CD4-positive, alpha-beta T cell (primary cell): ENCODE results near the gene U2AF2. TPM values are rescaled to one million over a fixed set of nuclear protein-coding genes. Genes with fewer than 3 reads are reported as not detected.

Experiments
- ATAC-seq: fragments of 200-7000 bp; cut with Tn5 transposase; one replicate; pipeline ENCODE4 v1.10.0; 2022; ENCODE audit warnings: mild to moderate bottlenecking; ENCODE audit not compliant: poor library complexity
- CTCF ChIA-PET: fragments of 350-600 bp; sonication (Branson Sonifier 250); formaldehyde crosslinking; loops from one replicate; lab custom pipeline; 2021; ENCODE audit warnings: antibody characterized with exemption, inconsistent platforms; lab: Charles Lee
- POLR2A ChIA-PET: fragments of 350-600 bp; sonication (Branson Sonifier 250); formaldehyde crosslinking; loops from one replicate; lab custom pipeline; 2021; ENCODE audit warnings: antibody characterized with exemption, inconsistent platforms; lab: Charles Lee
- DNase-seq, 14 experiments: peaks; one replicate each; pipeline ENCODE4 v3.0.0-alpha.2; 2013 to 2020; ENCODE audit warnings: mixed read lengths in 2 of 14
- H3K27ac ChIP-seq, 2 donors: one replicate each; pipeline versions ENCODE4 v1.5.1 to v1.7.0; 2013; ENCODE audit warnings: low read length in 2 of 2, low read depth in 1 of 2, mild to moderate bottlenecking in 1 of 2
- H3K27me3 ChIP-seq, 2 experiments: 1 replicate in 1 of 2; 2 replicates in 1 of 2; pipeline versions ENCODE4 v1.6.1 to v1.7.0; 2013; ENCODE audit warnings: low read length in 2 of 2, control low read depth in 1 of 2, mild to moderate bottlenecking in 1 of 2, moderate library complexity in 1 of 2; ENCODE audit not compliant: insufficient read depth in 2 of 2, control insufficient read depth in 1 of 2
- H3K36me3 ChIP-seq: one replicate; pipeline ENCODE4 v1.6.1; 2013; ENCODE audit warnings: low read length, control low read depth; ENCODE audit not compliant: insufficient read depth
- H3K4me1 ChIP-seq: one replicate; pipeline ENCODE4 v1.6.1; 2013; ENCODE audit warnings: low read length, control low read depth; ENCODE audit not compliant: insufficient read depth
- H3K4me3 ChIP-seq: one replicate; pipeline ENCODE4 v1.5.1; 2013; ENCODE audit warnings: mild to moderate bottlenecking, low read length, moderate library complexity
- H3K9me3 ChIP-seq, 2 experiments: 1 replicate in 1 of 2; 2 replicates in 1 of 2; pipeline versions ENCODE4 v1.6.1 to v1.7.0; 2013; ENCODE audit warnings: low read length in 2 of 2, mild to moderate bottlenecking in 2 of 2, control low read depth in 1 of 2, moderate library complexity in 1 of 2; ENCODE audit not compliant: control insufficient read depth in 1 of 2, insufficient read depth in 1 of 2
- H3K27ac Mint-ChIP-seq: one replicate; pipeline ENCODE4 v1.8.0; 2020; ENCODE audit warnings: mixed read lengths
- H3K27me3 Mint-ChIP-seq: one replicate; pipeline ENCODE4 v1.8.0; 2021; ENCODE audit warnings: mixed read lengths
- H3K36me3 Mint-ChIP-seq: one replicate; pipeline ENCODE4 v1.8.0; 2021; ENCODE audit warnings: low read depth, mixed read lengths
- H3K4me1 Mint-ChIP-seq: one replicate; pipeline ENCODE4 v1.8.0; 2021; ENCODE audit warnings: low read depth, mixed read lengths
- H3K4me3 Mint-ChIP-seq: one replicate; pipeline ENCODE4 v1.8.0; 2020; ENCODE audit warnings: mild to moderate bottlenecking, mixed read lengths
- H3K9me3 Mint-ChIP-seq: one replicate; pipeline ENCODE4 v1.8.0; 2020; ENCODE audit warnings: mixed read lengths
- intact Hi-C, 2 experiments: fragments of 100-400 bp; cut with DNase I in 1 of 2; cut with micrococcal nuclease in 1 of 2; formaldehyde crosslinking; loops; one replicate each; pipeline versions ENCODE4 v1.15.1 to v1.9.0; 2023 to 2025; cut with DNase I, micrococcal nuclease
- total RNA-seq, 174 experiments: library from RNA in 2 of 174; stranded (reverse) in 2 of 174; gene quantifications; one replicate each; pipeline ENCODE4 v1.2.3 and lab custom pipeline; 2021 to 2026
- TF ChIP-seq, protein P1 (sequence below): fragments of 200-600 bp; IDR thresholded peaks from one replicate; pipeline ENCODE4 v1.8.0; 2022; ENCODE audit warnings: antibody characterized with exemption, mild to moderate bottlenecking

U2AF2 gene
- total RNA-seq, 2 experiments from 2014 or later = 209 to 212 TPM

DNA sequence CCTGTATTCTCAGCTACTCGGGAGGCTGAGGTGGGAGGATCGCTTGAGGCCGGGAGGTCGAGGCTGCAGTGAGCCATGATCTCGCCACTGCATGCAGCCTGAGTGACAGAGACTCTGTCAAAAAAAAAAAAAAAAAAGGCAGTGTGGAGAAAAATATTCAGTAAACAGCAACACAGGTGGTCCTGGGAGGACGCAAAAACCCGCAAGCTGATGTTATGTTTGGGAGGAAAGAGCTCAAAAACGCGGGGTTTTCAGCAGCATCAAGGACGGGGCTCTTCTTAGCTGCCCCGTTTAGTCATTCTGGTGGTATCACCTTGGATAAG is 29.9 kb upstream of the U2AF2 start:
- DNase-seq (no peak), ATAC-seq (no peak)
- Histone ChIP-seq H3K27ac (peak overlapping the region; percentile 89 to 94), H3K4me3 (peak overlapping the region; percentile 68), H3K4me1 (peaks cover 56% of the 10 kb centered on the region), H3K36me3 (peaks cover 8% of the 10 kb centered on the region), H3K9me3 (no peaks in the 10 kb centered on the region), H3K27me3 (no peaks in the 10 kb centered on the region)
- Mint-ChIP-seq H3K4me1 (peaks cover 50% of the 10 kb centered on the region), H3K9me3 (no peaks in the 10 kb centered on the region), H3K27me3 (no peaks in the 10 kb centered on the region), H3K27ac (peak overlapping the region; percentile 100), H3K36me3 (peaks cover 28% of the 10 kb centered on the region), H3K4me3 (peak overlapping the region; percentile 98)
- intact Hi-C loops = no loop called here
- TF ChIP-seq, protein P1, sequence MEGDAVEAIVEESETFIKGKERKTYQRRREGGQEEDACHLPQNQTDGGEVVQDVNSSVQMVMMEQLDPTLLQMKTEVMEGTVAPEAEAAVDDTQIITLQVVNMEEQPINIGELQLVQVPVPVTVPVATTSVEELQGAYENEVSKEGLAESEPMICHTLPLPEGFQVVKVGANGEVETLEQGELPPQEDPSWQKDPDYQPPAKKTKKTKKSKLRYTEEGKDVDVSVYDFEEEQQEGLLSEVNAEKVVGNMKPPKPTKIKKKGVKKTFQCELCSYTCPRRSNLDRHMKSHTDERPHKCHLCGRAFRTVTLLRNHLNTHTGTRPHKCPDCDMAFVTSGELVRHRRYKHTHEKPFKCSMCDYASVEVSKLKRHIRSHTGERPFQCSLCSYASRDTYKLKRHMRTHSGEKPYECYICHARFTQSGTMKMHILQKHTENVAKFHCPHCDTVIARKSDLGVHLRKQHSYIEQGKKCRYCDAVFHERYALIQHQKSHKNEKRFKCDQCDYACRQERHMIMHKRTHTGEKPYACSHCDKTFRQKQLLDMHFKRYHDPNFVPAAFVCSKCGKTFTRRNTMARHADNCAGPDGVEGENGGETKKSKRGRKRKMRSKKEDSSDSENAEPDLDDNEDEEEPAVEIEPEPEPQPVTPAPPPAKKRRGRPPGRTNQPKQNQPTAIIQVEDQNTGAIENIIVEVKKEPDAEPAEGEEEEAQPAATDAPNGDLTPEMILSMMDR = no peak
- ChIA-PET CTCF (interaction anchor here (3.2 to 5.4 kb wide), 3 partner anchors 14 to 121 kb away, joined by 20 to 60 read pairs (median 24); partner anchors contain the start of gene ZNF865), POLR2A (interaction anchor here (1.1 to 4.8 kb wide), 16 partner anchors 9 to 366 kb away, joined by 3 to 50 read pairs (median 8); partner anchors contain the start of genes FIZ1, HSPBP1, PPP6R1 and U2AF2)

GRCh38 chr19:55626350-55626749 is 28.5 kb upstream of the U2AF2 start:
- Histone ChIP-seq H3K9me3 (no peaks in the 10 kb centered on the region), H3K27ac (peak overlapping the region; percentile 63 to 64), H3K27me3 (no peaks in the 10 kb centered on the region), H3K4me3 (peak overlapping the region; percentile 17), H3K4me1 (peaks cover 45% of the 10 kb centered on the region), H3K36me3 (peaks cover 5% of the 10 kb centered on the region)
- peak in 11 of 14 experiments; percentile 36 to 93 (median 47) for DNase-seq
- intact Hi-C loops = no loop called here
- H3K4me1 Mint-ChIP-seq = peaks cover 39% of the 10 kb centered on the region
- H3K36me3 Mint-ChIP-seq = peaks cover 17% of the 10 kb centered on the region
- H3K9me3 Mint-ChIP-seq = no peaks in the 10 kb centered on the region
- H3K4me3 Mint-ChIP-seq = peak overlapping the region; percentile 90
- ChIA-PET POLR2A (interaction anchor here (0.7 to 4.8 kb wide), 14 partner anchors 7 to 509 kb away, joined by 3 to 50 read pairs (median 8); partner anchors contain the start of genes FIZ1, PPP1R12C, U2AF2 and ZNF524), CTCF (interaction anchor here (1.0 to 5.4 kb wide), 6 partner anchors 13 to 122 kb away, joined by 3 to 60 read pairs (median 12); partner anchors contain the start of genes FIZ1 and ZNF865)
- no peaks in the 10 kb centered on the region for H3K27me3 Mint-ChIP-seq
- peak overlapping the region; percentile 92 for H3K27ac Mint-ChIP-seq
- peak; percentile 59 for ATAC-seq
- TF ChIP-seq, protein P1 = no peak

DNA sequence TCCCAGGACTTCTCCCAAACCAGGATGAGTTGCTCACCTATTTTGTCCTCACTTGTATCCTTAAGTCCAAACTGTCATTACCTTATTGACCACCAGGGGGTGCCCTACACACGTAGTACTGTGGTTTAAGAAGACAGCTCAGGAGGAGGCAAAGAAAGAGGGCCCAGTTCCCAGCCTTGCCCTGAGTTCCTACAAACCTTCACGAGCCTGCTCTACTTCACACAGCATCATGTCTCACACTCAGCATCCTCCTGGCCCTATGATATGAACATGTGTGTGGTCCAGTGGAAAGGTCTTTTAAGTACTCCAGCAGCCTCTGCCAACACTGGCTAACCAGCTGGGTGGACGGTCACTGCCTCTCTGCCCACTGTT is 22.4 kb upstream of the U2AF2 start:
- H3K4me3 ChIP-seq = no peak overlapping the region
- H3K9me3 ChIP-seq = no peaks in the 10 kb centered on the region
- peaks cover 45% of the 10 kb centered on the region for H3K4me1 Mint-ChIP-seq
- no peaks in the 10 kb centered on the region for H3K27me3 ChIP-seq
- H3K27me3 Mint-ChIP-seq = no peaks in the 10 kb centered on the region
- DNase-seq = peak; percentile 62 to 95 (median 87)
- peak; percentile 43 for ATAC-seq
- peaks cover 49% of the 10 kb centered on the region for H3K4me1 ChIP-seq
- intact Hi-C loops = loop anchor here (1.0 to 10.0 kb wide), 7 partner anchors 8 to 490 kb away; partner anchors contain the start of genes PPP6R1 (in 2 of the 2) and UBE2S (in 1 of the 2)
- peaks cover 25% of the 10 kb centered on the region for H3K36me3 Mint-ChIP-seq
- TF ChIP-seq, protein P1 = peak; percentile 65
- CTCF ChIA-PET = interaction anchor here (0.6 to 4.0 kb wide), 17 partner anchors 9 to 177 kb away, joined by 3 to 48 read pairs (median 9); partner anchors contain the start of genes CCDC106, FIZ1, ZNF524 and ZNF579
- peak overlapping the region; percentile 55 for H3K27ac Mint-ChIP-seq
- peak overlapping the region; percentile 83 for H3K4me3 Mint-ChIP-seq
- POLR2A ChIA-PET = interaction anchor here (1.0 to 3.6 kb wide), 14 partner anchors 7 to 379 kb away, joined by 3 to 46 read pairs (median 6); partner anchors contain the start of genes CCDC106, FIZ1, U2AF2 and ZNF524
- H3K36me3 ChIP-seq = no peaks in the 10 kb centered on the region
- H3K27ac ChIP-seq = no peak overlapping the region
- H3K9me3 Mint-ChIP-seq = no peaks in the 10 kb centered on the region
